Measurements from ENCODE around the gene DMD. TPM values are rescaled to one million over a fixed set of nuclear protein-coding genes. Genes with fewer than 3 reads are reported as not detected.

DMD gene
- polyA plus RNA-seq, 4 donors = 1.6 to 11.6 (median 2.9) TPM

DNA sequence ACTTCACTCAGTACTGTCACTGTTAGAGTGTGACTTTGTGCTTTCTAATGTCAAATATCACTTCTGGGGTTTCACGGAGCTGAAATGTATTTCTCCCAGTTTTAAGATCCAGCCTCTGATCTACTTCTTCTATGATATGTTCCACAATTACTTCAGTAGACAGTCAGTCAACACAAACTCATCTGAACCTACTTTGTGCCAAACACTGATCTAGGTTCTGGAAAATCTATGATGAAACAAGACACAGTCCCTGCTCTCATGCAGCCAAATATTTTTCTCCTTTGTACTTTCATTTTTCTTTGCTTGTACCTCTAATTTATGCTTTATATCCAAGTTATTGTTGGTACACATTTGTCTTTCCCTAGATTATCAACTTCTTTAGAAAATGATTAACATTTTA lies 1498.2 kb downstream of the DMD start:
- no peak for FAIRE-seq
- WGBS, 3 donors = 78 to 85% (median 81%) methylated on average over 1 of the region's 1 CpG
- Histone ChIP-seq H3K27me3 (ENCODE audit: control insufficient read depth in 3 of 3, insufficient read depth in 3 of 3, low read length in 3 of 3) (no peaks in the 10 kb centered on the region), H3K36me3 (ENCODE audit: control insufficient read depth in 3 of 3, insufficient read depth in 2 of 3, low read depth in 1 of 3, low read length in 3 of 3) (no peaks in the 10 kb centered on the region), H3K27ac (ENCODE audit: low read depth in 1 of 3, low read length in 2 of 3) (no peak overlapping the region), H3K9me3 (ENCODE audit: control insufficient read depth in 2 of 2, insufficient read depth in 1 of 2, low read depth in 1 of 2, low read length in 1 of 2) (no peaks in the 10 kb centered on the region), H3K4me3 (ENCODE audit: low read depth in 1 of 3, low read length in 3 of 3) (no peak overlapping the region), H3K4me1 (ENCODE audit: control insufficient read depth in 3 of 3, insufficient read depth in 2 of 3, low read depth in 1 of 3, low read length in 2 of 3) (no peaks in the 10 kb centered on the region)
- DNase-seq = no peak

DNA sequence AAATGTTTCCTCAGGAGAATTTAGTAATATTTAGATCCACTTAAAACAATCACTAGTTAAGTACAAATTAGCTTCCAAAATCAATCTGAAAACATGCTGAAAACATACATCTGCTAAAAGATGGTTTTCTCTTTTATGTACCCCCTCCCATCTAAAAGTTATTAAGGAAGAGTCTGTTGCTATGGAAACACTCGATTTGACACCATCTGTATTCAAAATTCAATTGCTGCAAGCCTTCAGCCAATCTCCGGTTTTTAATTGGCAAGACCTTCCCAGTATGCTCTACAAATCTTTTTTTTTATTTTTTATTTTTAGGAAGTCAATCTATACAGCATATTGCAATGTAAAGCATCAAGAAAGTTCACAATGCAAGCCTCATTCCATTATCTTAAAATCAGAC lies 1500.2 kb downstream of the DMD start:
- Histone ChIP-seq H3K9me3 (ENCODE audit: control insufficient read depth in 2 of 2, insufficient read depth in 1 of 2, low read depth in 1 of 2, low read length in 1 of 2) (no peaks in the 10 kb centered on the region), H3K4me1 (ENCODE audit: control insufficient read depth in 3 of 3, insufficient read depth in 2 of 3, low read depth in 1 of 3, low read length in 2 of 3) (no peaks in the 10 kb centered on the region), H3K27me3 (ENCODE audit: control insufficient read depth in 3 of 3, insufficient read depth in 3 of 3, low read length in 3 of 3) (no peaks in the 10 kb centered on the region), H3K27ac (ENCODE audit: low read depth in 1 of 3, low read length in 2 of 3) (no peak overlapping the region), H3K36me3 (ENCODE audit: control insufficient read depth in 3 of 3, insufficient read depth in 2 of 3, low read depth in 1 of 3, low read length in 3 of 3) (no peaks in the 10 kb centered on the region), H3K4me3 (ENCODE audit: low read depth in 1 of 3, low read length in 3 of 3) (no peak overlapping the region)
- no peak for DNase-seq
- no peak for FAIRE-seq
- WGBS, 3 donors = 36 to 58% (median 38%) methylated on average over 2 of the region's 2 CpGs

DNA sequence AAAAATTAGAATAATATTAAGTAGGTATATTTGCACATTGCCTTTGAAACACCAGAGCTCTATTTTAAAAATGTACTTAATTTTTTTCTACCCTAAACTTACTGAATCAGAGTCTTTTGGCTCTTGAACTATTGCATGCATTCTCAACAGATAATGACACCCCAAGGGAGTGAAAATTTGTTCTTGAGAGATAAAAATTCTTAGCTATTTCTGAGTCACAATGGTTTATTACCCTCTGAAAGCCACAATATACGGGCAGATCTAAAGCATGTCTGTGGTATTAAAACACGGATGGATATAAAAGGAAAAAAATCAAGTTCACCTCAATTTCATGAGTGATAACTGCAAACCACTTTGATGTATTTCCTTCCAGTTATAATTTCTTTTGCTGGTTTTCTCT lies 1503.2 kb downstream of the DMD start:
- Histone ChIP-seq H3K4me3 (ENCODE audit: low read depth in 1 of 3, low read length in 3 of 3) (no peak overlapping the region), H3K36me3 (ENCODE audit: control insufficient read depth in 3 of 3, insufficient read depth in 2 of 3, low read depth in 1 of 3, low read length in 3 of 3) (no peaks in the 10 kb centered on the region), H3K9me3 (ENCODE audit: control insufficient read depth in 2 of 2, insufficient read depth in 1 of 2, low read depth in 1 of 2, low read length in 1 of 2) (no peaks in the 10 kb centered on the region), H3K27ac (ENCODE audit: low read depth in 1 of 3, low read length in 2 of 3) (no peak overlapping the region), H3K4me1 (ENCODE audit: control insufficient read depth in 3 of 3, insufficient read depth in 2 of 3, low read depth in 1 of 3, low read length in 2 of 3) (no peaks in the 10 kb centered on the region), H3K27me3 (ENCODE audit: control insufficient read depth in 3 of 3, insufficient read depth in 3 of 3, low read length in 3 of 3) (no peaks in the 10 kb centered on the region)
- DNase-seq (no peak), FAIRE-seq (no peak)
- 15 to 47% (median 27%) methylated on average over 2 of the region's 2 CpGs for WGBS, 3 donors

DNA sequence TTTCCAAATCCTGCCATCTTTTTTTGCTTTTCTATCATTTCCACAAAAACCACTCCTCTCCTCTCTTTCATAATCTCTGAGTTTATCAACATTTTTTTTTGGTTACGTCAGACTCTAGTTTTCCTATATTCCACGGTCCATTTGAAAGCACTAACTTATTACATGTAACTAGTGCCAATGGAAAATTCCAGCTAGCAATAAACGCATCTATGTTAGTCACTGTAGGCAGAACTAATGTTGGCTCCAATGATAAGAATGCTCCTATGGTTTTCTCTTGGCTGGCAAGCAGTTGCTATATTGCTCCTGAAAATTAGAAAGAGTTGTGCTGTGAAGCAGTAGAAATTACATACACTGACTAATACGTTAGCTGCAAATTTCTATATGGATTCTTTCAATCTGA lies 1504.9 kb downstream of the DMD start:
- Histone ChIP-seq H3K36me3 (ENCODE audit: control insufficient read depth in 3 of 3, insufficient read depth in 2 of 3, low read depth in 1 of 3, low read length in 3 of 3) (no peaks in the 10 kb centered on the region), H3K4me3 (ENCODE audit: low read depth in 1 of 3, low read length in 3 of 3) (no peak overlapping the region), H3K9me3 (ENCODE audit: control insufficient read depth in 2 of 2, insufficient read depth in 1 of 2, low read depth in 1 of 2, low read length in 1 of 2) (no peaks in the 10 kb centered on the region), H3K27ac (ENCODE audit: low read depth in 1 of 3, low read length in 2 of 3) (no peak overlapping the region), H3K4me1 (ENCODE audit: control insufficient read depth in 3 of 3, insufficient read depth in 2 of 3, low read depth in 1 of 3, low read length in 2 of 3) (no peaks in the 10 kb centered on the region), H3K27me3 (ENCODE audit: control insufficient read depth in 3 of 3, insufficient read depth in 3 of 3, low read length in 3 of 3) (no peaks in the 10 kb centered on the region)
- DNase-seq (peak in 1 of 2 donors; percentile 24), FAIRE-seq (no peak)
- 35 to 55% (median 52%) methylated on average over 4 of the region's 4 CpGs for WGBS, 3 donors

DNA sequence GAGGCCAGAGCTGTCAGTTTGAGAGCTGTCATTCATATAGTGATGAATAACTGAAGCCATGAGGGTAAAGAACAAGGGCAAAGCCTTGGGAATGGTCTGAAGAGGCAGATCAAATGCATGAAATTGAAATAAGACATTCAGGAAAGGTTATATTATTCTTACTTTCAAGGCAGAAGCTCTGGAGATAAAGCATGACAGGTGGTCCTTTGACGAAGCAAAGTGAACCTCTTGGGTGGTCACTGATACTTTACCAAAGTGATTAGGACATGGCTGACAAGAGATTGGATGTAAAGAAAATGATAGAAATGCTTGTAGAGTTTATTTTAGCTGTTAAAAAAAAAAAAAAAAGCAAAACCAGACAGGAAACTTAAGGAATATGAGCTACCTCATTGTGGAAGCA lies 1505.5 kb downstream of the DMD start:
- FAIRE-seq = no peak
- no peaks in the 10 kb centered on the region for H3K27me3 ChIP-seq (ENCODE audit: control insufficient read depth in 3 of 3, insufficient read depth in 3 of 3, low read length in 3 of 3)
- no peaks in the 10 kb centered on the region for H3K36me3 ChIP-seq (ENCODE audit: control insufficient read depth in 3 of 3, insufficient read depth in 2 of 3, low read depth in 1 of 3, low read length in 3 of 3)
- no peaks in the 10 kb centered on the region for H3K4me1 ChIP-seq (ENCODE audit: control insufficient read depth in 3 of 3, insufficient read depth in 2 of 3, low read depth in 1 of 3, low read length in 2 of 3)
- H3K27ac ChIP-seq (ENCODE audit: low read depth in 1 of 3, low read length in 2 of 3) = no peak overlapping the region
- DNase-seq = no peak
- no peaks in the 10 kb centered on the region for H3K9me3 ChIP-seq (ENCODE audit: control insufficient read depth in 2 of 2, insufficient read depth in 1 of 2, low read depth in 1 of 2, low read length in 1 of 2)
- WGBS, 3 donors = 86 to 89% (median 88%) methylated on average over 1 of the region's 1 CpG
- H3K4me3 ChIP-seq (ENCODE audit: low read depth in 1 of 3, low read length in 3 of 3) = no peak overlapping the region

DNA sequence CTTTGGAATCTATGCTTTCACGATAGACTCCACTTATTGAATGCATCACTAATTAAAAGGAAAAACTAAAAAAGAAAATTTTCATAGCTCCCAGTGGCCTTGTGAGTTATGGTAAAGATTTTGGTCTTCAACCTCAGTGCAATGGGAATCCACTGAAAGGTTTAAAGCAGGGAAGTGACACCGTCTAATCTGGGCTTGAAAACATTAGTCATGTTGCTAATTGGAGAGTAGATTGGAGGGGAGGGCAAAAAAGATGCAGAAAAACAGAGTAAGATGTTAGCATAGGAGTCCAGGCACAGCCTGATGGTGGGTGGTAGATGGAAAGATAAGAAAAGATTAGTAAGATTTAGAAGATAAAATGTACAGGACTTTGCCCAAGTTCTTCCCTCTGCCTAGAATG lies 1506.4 kb downstream of the DMD start:
- WGBS, 3 donors = 65 to 85% (median 79%) methylated on average over 2 of the region's 2 CpGs

DNA sequence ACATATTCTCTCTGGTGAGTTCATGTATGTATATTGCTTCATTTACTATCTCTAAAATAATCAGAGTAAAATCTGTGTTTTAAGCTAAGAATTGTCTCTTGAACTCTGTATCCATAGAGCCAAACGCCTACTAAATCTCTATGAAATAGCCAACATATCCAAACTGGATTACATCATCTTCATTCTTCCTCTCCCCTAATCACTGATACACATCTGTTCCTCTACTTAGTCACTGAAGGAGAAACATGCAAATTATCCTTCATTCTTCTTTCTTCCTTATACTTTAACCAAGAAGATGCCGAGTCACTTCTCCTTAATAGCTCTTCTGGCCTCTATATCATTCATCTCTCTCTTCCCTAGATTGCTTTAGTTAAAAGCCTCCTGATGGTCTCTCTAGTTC lies 1509.1 kb downstream of the DMD start:
- Histone ChIP-seq H3K4me1 (ENCODE audit: control insufficient read depth in 3 of 3, insufficient read depth in 2 of 3, low read depth in 1 of 3, low read length in 2 of 3) (no peaks in the 10 kb centered on the region), H3K4me3 (ENCODE audit: low read depth in 1 of 3, low read length in 3 of 3) (no peak overlapping the region), H3K9me3 (ENCODE audit: control insufficient read depth in 2 of 2, insufficient read depth in 1 of 2, low read depth in 1 of 2, low read length in 1 of 2) (no peaks in the 10 kb centered on the region), H3K36me3 (ENCODE audit: control insufficient read depth in 3 of 3, insufficient read depth in 2 of 3, low read depth in 1 of 3, low read length in 3 of 3) (no peaks in the 10 kb centered on the region), H3K27ac (ENCODE audit: low read depth in 1 of 3, low read length in 2 of 3) (no peak overlapping the region), H3K27me3 (ENCODE audit: control insufficient read depth in 3 of 3, insufficient read depth in 3 of 3, low read length in 3 of 3) (no peaks in the 10 kb centered on the region)
- DNase-seq (no peak), FAIRE-seq (no peak)
- WGBS, 3 donors = 65 to 90% (median 86%) methylated on average over 2 of the region's 2 CpGs

More for the DNA sequence above, 1506.4 kb downstream of the DMD start:
- no peaks in the 10 kb centered on the region for H3K9me3 ChIP-seq (ENCODE audit: control insufficient read depth in 2 of 2, insufficient read depth in 1 of 2, low read depth in 1 of 2, low read length in 1 of 2)
- H3K4me1 ChIP-seq (ENCODE audit: control insufficient read depth in 3 of 3, insufficient read depth in 2 of 3, low read depth in 1 of 3, low read length in 2 of 3) = no peaks in the 10 kb centered on the region
- no peak overlapping the region for H3K27ac ChIP-seq (ENCODE audit: low read depth in 1 of 3, low read length in 2 of 3)
- H3K36me3 ChIP-seq (ENCODE audit: control insufficient read depth in 3 of 3, insufficient read depth in 2 of 3, low read depth in 1 of 3, low read length in 3 of 3) = no peaks in the 10 kb centered on the region
- FAIRE-seq (no peak), DNase-seq (no peak)
- H3K4me3 ChIP-seq (ENCODE audit: low read depth in 1 of 3, low read length in 3 of 3) = no peak overlapping the region
- no peaks in the 10 kb centered on the region for H3K27me3 ChIP-seq (ENCODE audit: control insufficient read depth in 3 of 3, insufficient read depth in 3 of 3, low read length in 3 of 3)

DNA sequence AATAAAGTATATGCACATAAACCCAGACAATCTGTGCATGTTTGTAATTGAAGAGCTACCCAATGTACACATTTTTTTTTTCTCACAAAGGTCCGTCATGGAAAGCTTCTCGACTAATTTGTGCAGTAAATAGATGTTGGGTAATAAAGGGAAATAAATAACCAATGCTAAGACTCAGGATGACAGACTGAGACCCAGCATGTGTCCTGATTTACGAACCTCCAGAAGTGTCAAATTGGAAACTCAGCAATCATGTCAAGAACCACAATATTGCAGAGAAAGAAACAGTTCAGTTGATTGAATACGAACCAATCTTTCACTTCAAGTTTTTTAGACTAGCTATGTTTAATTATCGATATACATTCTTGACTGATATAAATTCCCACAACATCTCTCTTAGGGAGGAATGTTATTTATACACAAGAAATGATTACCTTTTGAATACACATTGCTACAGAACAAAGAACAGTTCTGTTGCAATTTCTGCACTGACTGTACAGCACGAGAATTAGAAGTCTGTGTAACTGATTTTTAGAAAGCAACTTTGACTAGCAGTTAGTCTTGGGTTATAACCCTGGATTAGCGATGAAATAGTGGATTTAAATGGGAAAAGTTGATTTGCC lies 1513.9 kb downstream of the DMD start:
- Histone ChIP-seq H3K9me3 (ENCODE audit: control insufficient read depth in 2 of 2, insufficient read depth in 1 of 2, low read depth in 1 of 2, low read length in 1 of 2) (no peaks in the 10 kb centered on the region), H3K27ac (ENCODE audit: low read depth in 1 of 3, low read length in 2 of 3) (no peak overlapping the region), H3K36me3 (ENCODE audit: control insufficient read depth in 3 of 3, insufficient read depth in 2 of 3, low read depth in 1 of 3, low read length in 3 of 3) (no peaks in the 10 kb centered on the region), H3K27me3 (ENCODE audit: control insufficient read depth in 3 of 3, insufficient read depth in 3 of 3, low read length in 3 of 3) (no peaks in the 10 kb centered on the region), H3K4me1 (ENCODE audit: control insufficient read depth in 3 of 3, insufficient read depth in 2 of 3, low read depth in 1 of 3, low read length in 2 of 3) (no peaks in the 10 kb centered on the region), H3K4me3 (ENCODE audit: low read depth in 1 of 3, low read length in 3 of 3) (no peak overlapping the region)
- no peak for DNase-seq
- 62 to 74% (median 69%) methylated on average over 7 of the region's 7 CpGs for WGBS, 3 donors
- no peak for FAIRE-seq

DNA sequence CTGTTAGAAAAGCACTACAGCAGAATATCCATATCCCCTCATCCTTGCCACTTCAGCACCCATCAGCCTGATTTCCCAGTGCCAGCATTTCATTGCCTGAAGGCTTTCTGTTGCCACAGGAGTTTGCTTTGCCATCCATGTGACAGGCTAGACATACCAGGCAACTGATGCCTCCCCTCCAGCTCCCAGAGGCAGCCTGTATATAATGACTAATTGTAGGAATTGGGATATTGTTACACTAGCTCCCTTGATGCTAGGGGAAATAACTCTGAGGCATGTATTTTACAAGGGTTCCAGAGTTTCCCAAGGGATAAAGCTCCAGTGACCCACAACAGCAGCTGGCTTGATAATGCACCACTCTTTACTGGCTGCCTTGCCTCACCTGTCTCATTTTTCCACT lies 1531.5 kb downstream of the DMD start:
- Histone ChIP-seq H3K4me1 (ENCODE audit: control insufficient read depth in 3 of 3, insufficient read depth in 2 of 3, low read depth in 1 of 3, low read length in 2 of 3) (no peaks in the 10 kb centered on the region), H3K27me3 (ENCODE audit: control insufficient read depth in 3 of 3, insufficient read depth in 3 of 3, low read length in 3 of 3) (no peaks in the 10 kb centered on the region), H3K4me3 (ENCODE audit: low read depth in 1 of 3, low read length in 3 of 3) (no peak overlapping the region), H3K9me3 (ENCODE audit: control insufficient read depth in 2 of 2, insufficient read depth in 1 of 2, low read depth in 1 of 2, low read length in 1 of 2) (no peaks in the 10 kb centered on the region), H3K36me3 (ENCODE audit: control insufficient read depth in 3 of 3, insufficient read depth in 2 of 3, low read depth in 1 of 3, low read length in 3 of 3) (no peaks in the 10 kb centered on the region), H3K27ac (ENCODE audit: low read depth in 1 of 3, low read length in 2 of 3) (no peak overlapping the region)
- DNase-seq (no peak), FAIRE-seq (no peak)

Measured in small intestine (tissue), 7 donors.